Activated CD4-positive, alpha-beta T cell treated with anti-CD3 and anti-CD28 coated beads, Interleukin-2, Interleukin-4, amounts not matched to agents 100 ng/mL and 50 ng/mL, durations not matched to agents 16 hours and 8 hours (primary cell): ENCODE results near the gene ZMIZ1.

Experiments
- DNase-seq: peaks from one replicate; pipeline ENCODE4 v3.0.0-alpha.2; 2020; ENCODE audit warnings: low spot score

ZMIZ1 gene

GRCh38 chr10:79232864-79233263 is 164.1 kb downstream of the ZMIZ1 start:
- DNase-seq: no peak

GRCh38 chr10:79234391-79235315 is 165.9 kb downstream of the ZMIZ1 start:
- no peak for DNase-seq

- DNase-seq: no peak
Measured at GRCh38 chr10:79235765-79236432, 167.1 kb downstream of the ZMIZ1 start.

- no peak for DNase-seq
Measured at GRCh38 chr10:79236433-79236765, 167.6 kb downstream of the ZMIZ1 start.

- no peak for DNase-seq
Measured at GRCh38 chr10:79237454-79238157, 168.8 kb downstream of the ZMIZ1 start.

GRCh38 chr10:79238158-79238520 is 169.4 kb downstream of the ZMIZ1 start:
- no peak for DNase-seq

- DNase-seq: no peak
Measured at GRCh38 chr10:79238606-79239005, 169.8 kb downstream of the ZMIZ1 start.

GRCh38 chr10:79239275-79239779 is 170.6 kb downstream of the ZMIZ1 start:
- no peak for DNase-seq

- DNase-seq: no peak
Measured at GRCh38 chr10:79239924-79240581, 171.3 kb downstream of the ZMIZ1 start.

GRCh38 chr10:79241629-79241989 is 172.8 kb downstream of the ZMIZ1 start:
- DNase-seq: no peak

GRCh38 chr10:79241990-79242619 is 173.3 kb downstream of the ZMIZ1 start:
- peak; percentile 70 for DNase-seq

- DNase-seq: peak; percentile 65
Measured at GRCh38 chr10:79242620-79243152, 173.9 kb downstream of the ZMIZ1 start.

- peak; percentile 78 for DNase-seq
Measured at GRCh38 chr10:79243181-79244067, 174.7 kb downstream of the ZMIZ1 start.

- DNase-seq: no peak
Measured at GRCh38 chr10:79244068-79244442, 175.3 kb downstream of the ZMIZ1 start.

GRCh38 chr10:79244841-79245504 is 176.2 kb downstream of the ZMIZ1 start:
- DNase-seq: peak; percentile 56

- DNase-seq: no peak
Measured at GRCh38 chr10:79245539-79246208, 176.9 kb downstream of the ZMIZ1 start.

- DNase-seq: no peak
Measured at GRCh38 chr10:79246209-79246581, 177.4 kb downstream of the ZMIZ1 start.

- DNase-seq: no peak
Measured at GRCh38 chr10:79246606-79247275, 178.0 kb downstream of the ZMIZ1 start.
